Vagina (tissue), 2 donors: ENCODE measurements around the gene GATA5.

ENCODE experiments used
- POLR2A ChIP-seq, 2 donors: fragments of 450-650 bp; IDR thresholded peaks; one replicate each; pipeline ENCODE4 v1.6.1; 2017; ENCODE audit warnings: antibody characterized with exemption in 2 of 2, mild to moderate bottlenecking in 2 of 2, moderate library complexity in 2 of 2
- POLR2AphosphoS5 ChIP-seq, 2 donors: sonication (generic); formaldehyde crosslinking; IDR thresholded peaks; one replicate each; pipeline ENCODE4 v1.9.0; 2017; ENCODE audit warnings: antibody characterized with exemption in 2 of 2, mild to moderate bottlenecking in 2 of 2, low read depth in 1 of 2; ENCODE audit not compliant: insufficient read depth in 1 of 2
- TF ChIP-seq, protein P1 (sequence below), 3 experiments: fragments of 450-650 bp in 2 of 3; fragments of 200-600 bp in 1 of 3; sonication (generic) in 1 of 3; IDR thresholded peaks; one replicate each; pipeline ENCODE4 v1.5.1; 2017 to 2019; ENCODE audit warnings: antibody characterized with exemption in 3 of 3, mild to moderate bottlenecking in 2 of 3, moderate library complexity in 2 of 3

DNA sequence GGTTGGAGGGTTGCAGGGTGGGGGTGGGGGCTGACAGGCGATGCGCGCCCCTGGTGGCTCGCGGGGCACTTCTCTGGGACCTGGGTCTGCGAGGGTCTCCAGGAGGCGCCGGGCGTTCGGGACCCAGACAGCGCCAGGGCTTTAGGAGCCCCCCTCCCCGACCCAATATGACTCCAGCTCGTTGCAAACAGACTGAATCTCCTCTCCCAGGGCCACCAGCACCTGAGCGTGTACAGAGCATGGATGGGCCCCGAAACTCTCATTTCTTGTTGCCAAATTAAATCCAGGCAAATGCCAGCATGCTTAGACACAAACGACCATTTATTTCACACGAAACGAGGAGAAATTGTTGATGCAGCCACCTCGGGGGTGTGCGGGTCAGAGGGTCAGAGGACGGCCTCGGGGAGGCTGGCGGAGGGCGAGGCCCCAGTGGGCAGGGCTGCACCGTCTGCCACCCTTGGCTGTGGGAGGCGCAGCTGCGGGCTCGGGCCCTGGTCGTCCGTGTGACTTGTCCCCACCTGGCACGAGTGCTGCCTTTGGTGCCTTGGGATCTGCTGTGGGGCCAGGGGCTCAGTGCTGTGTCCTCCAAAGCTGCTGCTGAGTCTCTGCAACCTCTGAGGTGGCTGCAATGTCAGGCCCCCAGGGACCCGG lies 20.9 kb upstream of the GATA5 start:
- TF ChIP-seq POLR2AphosphoS5 (IDR thresholded peaks at IDR 0.05; ENCODE audit: insufficient read depth in 1 of 2, low read depth in 1 of 2) (no peak), POLR2A (IDR thresholded peaks at IDR 0.05) (no peak)
- TF ChIP-seq, protein P1, sequence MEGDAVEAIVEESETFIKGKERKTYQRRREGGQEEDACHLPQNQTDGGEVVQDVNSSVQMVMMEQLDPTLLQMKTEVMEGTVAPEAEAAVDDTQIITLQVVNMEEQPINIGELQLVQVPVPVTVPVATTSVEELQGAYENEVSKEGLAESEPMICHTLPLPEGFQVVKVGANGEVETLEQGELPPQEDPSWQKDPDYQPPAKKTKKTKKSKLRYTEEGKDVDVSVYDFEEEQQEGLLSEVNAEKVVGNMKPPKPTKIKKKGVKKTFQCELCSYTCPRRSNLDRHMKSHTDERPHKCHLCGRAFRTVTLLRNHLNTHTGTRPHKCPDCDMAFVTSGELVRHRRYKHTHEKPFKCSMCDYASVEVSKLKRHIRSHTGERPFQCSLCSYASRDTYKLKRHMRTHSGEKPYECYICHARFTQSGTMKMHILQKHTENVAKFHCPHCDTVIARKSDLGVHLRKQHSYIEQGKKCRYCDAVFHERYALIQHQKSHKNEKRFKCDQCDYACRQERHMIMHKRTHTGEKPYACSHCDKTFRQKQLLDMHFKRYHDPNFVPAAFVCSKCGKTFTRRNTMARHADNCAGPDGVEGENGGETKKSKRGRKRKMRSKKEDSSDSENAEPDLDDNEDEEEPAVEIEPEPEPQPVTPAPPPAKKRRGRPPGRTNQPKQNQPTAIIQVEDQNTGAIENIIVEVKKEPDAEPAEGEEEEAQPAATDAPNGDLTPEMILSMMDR (IDR thresholded peaks at IDR 0.05), result no peak
